Loucy (cell line): ENCODE measurements around the gene XKR7.

Experiments
- H2AFZ ChIP-seq: fragments of 200-600 bp; sonication (generic); 2 replicates; pipeline ENCODE4 v1.6.0; 2016; ENCODE audit warnings: antibody characterized with exemption, mild to moderate bottlenecking, low read length, moderate library complexity
- H3F3A ChIP-seq: fragments of 200-600 bp; 2 replicates; pipeline ENCODE4 v1.6.0; 2016; ENCODE audit warnings: antibody characterized with exemption, low read depth, mild to moderate bottlenecking
- H3K27me3 ChIP-seq: fragments of 200-600 bp; sonication (generic); 2 replicates; pipeline ENCODE4 v1.6.1; 2014; ENCODE audit warnings: low read length, mild to moderate bottlenecking; ENCODE audit not compliant: insufficient read depth, poor library complexity, severe bottlenecking
- H3K36me3 ChIP-seq: fragments of 200-600 bp; sonication (generic); 2 replicates; pipeline ENCODE4 v1.6.1; 2016; ENCODE audit warnings: low read length; ENCODE audit not compliant: insufficient read depth
- H3K4me1 ChIP-seq: fragments of 200-600 bp; sonication (generic); 2 replicates; pipeline ENCODE4 v1.5.1; 2014; ENCODE audit warnings: low read length, mild to moderate bottlenecking; ENCODE audit not compliant: insufficient read depth, poor library complexity, severe bottlenecking
- H3K4me2 ChIP-seq: fragments of 200-600 bp; sonication (generic); 2 replicates; pipeline ENCODE4 v1.6.0; 2014; ENCODE audit warnings: antibody characterized with exemption, low read length, low read depth, mild to moderate bottlenecking; ENCODE audit not compliant: poor library complexity, severe bottlenecking
- H3K4me3 ChIP-seq: fragments of 200-600 bp; sonication (generic); 2 replicates; pipeline ENCODE4 v1.5.1; 2014; ENCODE audit warnings: low read length, mild to moderate bottlenecking, mixed read lengths; ENCODE audit not compliant: poor library complexity, severe bottlenecking
- H3K79me2 ChIP-seq: fragments of 200-600 bp; sonication (generic); 2 replicates; pipeline ENCODE4 v1.6.1; 2014; ENCODE audit warnings: low read length; ENCODE audit not compliant: insufficient read depth
- H3K9ac ChIP-seq: fragments of 200-600 bp; sonication (generic); 2 replicates; pipeline ENCODE4 v1.6.0; 2014; ENCODE audit warnings: mild to moderate bottlenecking, low read depth, low read length, moderate library complexity; ENCODE audit not compliant: poor library complexity, severe bottlenecking
- H3K9me2 ChIP-seq: fragments of 200-600 bp; sonication (generic); replicated peaks from 2 replicates; pipeline ENCODE4 v1.6.1; 2016; ENCODE audit warnings: low read depth, low read length, mixed read lengths
- H3K9me3 ChIP-seq: fragments of 200-600 bp; sonication (generic); 2 replicates; pipeline ENCODE4 v1.6.1; 2014; ENCODE audit warnings: mild to moderate bottlenecking, antibody characterized with exemption, low read length, low read depth; ENCODE audit not compliant: insufficient read depth
- H4K20me1 ChIP-seq: fragments of 200-600 bp; sonication (generic); 2 replicates; pipeline ENCODE4 v1.6.0; 2014; ENCODE audit warnings: antibody characterized with exemption, low read length, mild to moderate bottlenecking; ENCODE audit not compliant: insufficient read depth, poor library complexity, severe bottlenecking
- CTCF ChIP-seq: fragments of 200-600 bp; sonication (generic); conservative IDR thresholded peaks from 2 replicates; pipeline ENCODE4 v1.5.1; 2014; ENCODE audit warnings: mild to moderate bottlenecking, antibody characterized with exemption, low read length
- EZH2phosphoT487 ChIP-seq: fragments of 200-600 bp; IDR thresholded peaks from 2 replicates; pipeline ENCODE4 v1.6.1; 2018; ENCODE audit warnings: antibody characterized with exemption, mild to moderate bottlenecking, moderate library complexity, borderline replicate concordance

Gene XKR7

GRCh38 chr20:32019156-32019510, 51.2 kb downstream of the XKR7 start:
- H2AFZ ChIP-seq: peak overlapping the region; percentile 69; the same call in 1 of the 2 replicates

GRCh38 chr20:32019563-32020463, 51.9 kb downstream of the XKR7 start:
- H3K36me3 ChIP-seq: no peaks in the 10 kb centered on the region
- H3K27me3 ChIP-seq: no peaks in the 10 kb centered on the region
- H4K20me1 ChIP-seq: no peaks in the 10 kb centered on the region
- H3F3A ChIP-seq: no peaks in the 10 kb centered on the region
- H3K9me3 ChIP-seq: no peaks in the 10 kb centered on the region
- no peaks in the 10 kb centered on the region for H3K79me2 ChIP-seq
- H3K4me3 ChIP-seq: peak overlapping the region; percentile 69
- peaks cover 13% of the 10 kb centered on the region for H3K4me1 ChIP-seq
- H2AFZ ChIP-seq: peak overlapping the region; percentile 69
- peak overlapping the region; percentile 74 for H3K4me2 ChIP-seq
- no peaks in the 10 kb centered on the region for H3K9me2 ChIP-seq
- no peak for TF ChIP-seq EZH2phosphoT487
- no peak for TF ChIP-seq CTCF
- H3K9ac ChIP-seq: no peak overlapping the region

More at GRCh38 chr20:32019156-32019510, 51.2 kb downstream of the XKR7 start:
- Histone ChIP-seq H3K9me3 (no peaks in the 10 kb centered on the region), H3K79me2 (no peaks in the 10 kb centered on the region), H3F3A (no peaks in the 10 kb centered on the region), H3K4me1 (peaks cover 13% of the 10 kb centered on the region), H3K4me2 (peak overlapping the region; percentile 74), H3K4me3 (peak overlapping the region; percentile 69), H4K20me1 (no peaks in the 10 kb centered on the region), H3K9me2 (no peaks in the 10 kb centered on the region), H3K27me3 (no peaks in the 10 kb centered on the region), H3K36me3 (no peaks in the 10 kb centered on the region), H3K9ac (no peak overlapping the region)
- TF ChIP-seq EZH2phosphoT487: no peak
- no peak for TF ChIP-seq CTCF

- H3K4me1 ChIP-seq: peaks cover 13% of the 10 kb centered on the region
- no peak overlapping the region for H3K4me2 ChIP-seq
- no peaks in the 10 kb centered on the region for H3K9me2 ChIP-seq
- no peaks in the 10 kb centered on the region for H4K20me1 ChIP-seq
- H3K9me3 ChIP-seq: no peaks in the 10 kb centered on the region
- H3K4me3 ChIP-seq: no peak overlapping the region
- no peak overlapping the region for H2AFZ ChIP-seq
- H3F3A ChIP-seq: no peaks in the 10 kb centered on the region
- H3K9ac ChIP-seq: no peak overlapping the region
- H3K79me2 ChIP-seq: no peaks in the 10 kb centered on the region
- H3K36me3 ChIP-seq: no peaks in the 10 kb centered on the region
- no peak for TF ChIP-seq EZH2phosphoT487
- TF ChIP-seq CTCF: no peak
- no peaks in the 10 kb centered on the region for H3K27me3 ChIP-seq
These were observed 53.1 kb downstream of the XKR7 start for GRCh38 chr20:32021091-32021490.
